ENCODE measurements around the gene LZTR1. TPM values are rescaled to one million over a fixed set of nuclear protein-coding genes. Genes with fewer than 3 reads are reported as not detected.

The LZTR1 gene
- total RNA-seq, 4 donors from 2014 or later: 37.1 to 67.2 (median 55.7) TPM

DNA sequence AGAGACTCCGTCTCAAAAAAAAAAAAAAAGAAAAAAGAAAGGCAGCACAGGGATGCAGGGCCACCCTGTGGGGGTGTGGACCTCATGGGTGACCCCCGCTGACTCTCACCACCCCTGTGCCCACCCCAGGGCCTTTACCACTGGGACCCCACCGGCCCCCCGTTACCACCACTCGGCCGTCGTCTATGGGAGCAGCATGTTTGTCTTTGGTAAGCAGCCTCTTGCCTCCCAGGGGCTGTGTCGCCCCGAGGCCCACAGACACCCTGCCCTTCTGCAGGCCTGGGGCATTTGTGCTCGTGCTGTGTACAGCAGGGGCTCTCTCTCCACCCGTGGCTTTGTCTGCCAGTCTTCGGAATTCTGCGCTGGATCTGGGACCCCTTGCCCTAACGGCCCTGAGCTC is 5.3 kb downstream of the LZTR1 start:
- no peaks in the 10 kb centered on the region for H3K9me3 ChIP-seq
- H3K4me1 ChIP-seq: peaks cover 6 to 9% of the 10 kb centered on the region in 2 donors
- TF ChIP-seq, protein P1, sequence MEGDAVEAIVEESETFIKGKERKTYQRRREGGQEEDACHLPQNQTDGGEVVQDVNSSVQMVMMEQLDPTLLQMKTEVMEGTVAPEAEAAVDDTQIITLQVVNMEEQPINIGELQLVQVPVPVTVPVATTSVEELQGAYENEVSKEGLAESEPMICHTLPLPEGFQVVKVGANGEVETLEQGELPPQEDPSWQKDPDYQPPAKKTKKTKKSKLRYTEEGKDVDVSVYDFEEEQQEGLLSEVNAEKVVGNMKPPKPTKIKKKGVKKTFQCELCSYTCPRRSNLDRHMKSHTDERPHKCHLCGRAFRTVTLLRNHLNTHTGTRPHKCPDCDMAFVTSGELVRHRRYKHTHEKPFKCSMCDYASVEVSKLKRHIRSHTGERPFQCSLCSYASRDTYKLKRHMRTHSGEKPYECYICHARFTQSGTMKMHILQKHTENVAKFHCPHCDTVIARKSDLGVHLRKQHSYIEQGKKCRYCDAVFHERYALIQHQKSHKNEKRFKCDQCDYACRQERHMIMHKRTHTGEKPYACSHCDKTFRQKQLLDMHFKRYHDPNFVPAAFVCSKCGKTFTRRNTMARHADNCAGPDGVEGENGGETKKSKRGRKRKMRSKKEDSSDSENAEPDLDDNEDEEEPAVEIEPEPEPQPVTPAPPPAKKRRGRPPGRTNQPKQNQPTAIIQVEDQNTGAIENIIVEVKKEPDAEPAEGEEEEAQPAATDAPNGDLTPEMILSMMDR (IDR thresholded peaks at IDR 0.05): no peak
- TF ChIP-seq POLR2A (IDR thresholded peaks at IDR 0.05): no peak
- intact Hi-C loops (cut with DNase I): no loop called here
- H3K4me3 ChIP-seq (replicated peaks in 1 of 3): no peak overlapping the region
- H3K36me3 ChIP-seq: peaks cover 16 to 22% of the 10 kb centered on the region in 2 donors
- no peak for DNase-seq
- H3K27ac ChIP-seq: no peak overlapping the region
- 88 to 91% methylated on average over 12 of the region's 14 CpGs for WGBS, 2 donors
- no peaks in the 10 kb centered on the region for H3K27me3 ChIP-seq

DNA sequence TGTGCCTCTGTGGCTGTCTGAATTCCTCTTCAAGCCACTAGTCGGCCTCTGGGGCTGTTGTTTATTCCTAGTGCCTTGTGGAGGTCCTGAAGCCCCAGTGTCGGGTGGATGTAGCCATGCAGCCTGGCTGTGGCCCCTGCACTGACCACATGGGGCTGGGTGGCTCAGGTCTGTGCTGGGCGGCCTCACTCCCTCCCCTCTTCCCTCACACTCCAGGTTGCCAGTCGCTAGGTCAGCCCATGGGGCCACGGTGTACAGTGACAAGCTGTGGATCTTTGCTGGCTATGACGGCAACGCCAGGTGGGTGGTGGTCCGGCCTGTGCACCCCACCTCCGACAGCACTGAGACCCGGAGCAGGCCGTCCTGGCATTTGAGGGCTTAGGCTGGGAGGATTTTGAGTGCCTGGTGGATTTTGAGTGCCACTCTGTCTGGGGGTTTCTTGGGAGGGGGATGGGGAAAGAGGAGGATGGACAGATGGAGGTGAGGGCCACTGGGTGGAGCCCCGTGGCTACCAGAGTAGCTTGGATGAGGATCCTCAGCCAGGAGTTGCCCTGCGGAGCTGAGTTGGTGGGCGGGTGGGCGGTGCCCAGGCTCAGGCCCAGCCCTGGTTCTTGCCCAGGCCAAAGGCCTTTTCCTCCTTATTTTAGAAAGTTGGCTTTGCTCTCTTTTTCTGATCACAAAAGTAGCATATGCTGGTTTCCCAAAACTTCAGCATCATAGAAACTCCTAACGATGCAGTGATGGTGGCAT is 6.7 kb downstream of the LZTR1 start:
- Histone ChIP-seq H3K27ac (no peak overlapping the region), H3K9me3 (no peaks in the 10 kb centered on the region), H3K4me3 (replicated peaks in 1 of 3) (no peak overlapping the region), H3K27me3 (no peaks in the 10 kb centered on the region), H3K36me3 (peaks cover 21 to 33% of the 10 kb centered on the region in 2 donors), H3K4me1 (no peaks in the 10 kb centered on the region)
- intact Hi-C loops (cut with DNase I): no loop called here
- no peak for DNase-seq
- 88% methylated on average over 12 to 13 of the region's 16 CpGs for WGBS, 2 donors
- no peak for TF ChIP-seq POLR2A (IDR thresholded peaks at IDR 0.05)
- TF ChIP-seq, protein P1 (IDR thresholded peaks at IDR 0.05): no peak

DNA sequence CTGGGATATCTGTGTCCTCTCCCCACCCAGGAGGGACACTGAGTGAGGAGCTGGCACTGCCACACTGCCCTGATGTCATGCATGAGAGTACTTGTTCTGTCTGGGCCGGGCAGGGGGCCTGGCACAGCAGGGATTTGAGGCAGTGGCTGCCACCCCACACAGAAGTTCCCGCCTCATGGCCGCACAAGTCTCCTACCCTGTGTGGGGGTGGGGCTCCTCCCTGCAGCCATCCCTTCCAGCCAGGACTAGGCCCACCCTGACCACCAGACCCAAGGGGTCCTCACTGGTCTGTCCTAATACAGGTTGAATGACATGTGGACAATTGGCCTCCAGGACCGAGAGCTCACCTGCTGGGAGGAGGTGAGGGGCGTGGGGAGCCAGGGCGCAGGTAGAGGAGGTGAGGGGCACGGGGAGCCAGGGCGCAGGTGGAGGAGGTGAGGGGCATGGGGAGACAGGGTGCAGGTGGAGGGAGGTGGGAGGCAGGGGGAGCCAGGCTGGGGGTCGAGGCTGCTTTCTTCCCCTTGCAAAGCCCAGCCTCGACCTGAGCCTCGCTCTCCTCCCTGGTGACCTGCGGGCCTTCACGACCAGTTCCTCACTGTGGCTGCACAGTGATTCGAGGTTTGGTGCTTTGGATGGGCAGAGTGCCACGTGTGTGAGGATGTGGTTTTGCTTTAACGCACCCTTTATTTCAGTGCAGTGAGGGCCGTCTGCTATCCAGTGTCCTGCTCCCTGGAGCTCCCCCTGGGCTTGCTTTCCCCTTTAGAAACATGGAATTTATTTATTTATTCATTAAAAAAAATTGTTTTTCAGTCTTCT is 7.4 kb downstream of the LZTR1 start:
- Histone ChIP-seq H3K27me3 (no peaks in the 10 kb centered on the region), H3K27ac (no peak overlapping the region), H3K4me1 (no peaks in the 10 kb centered on the region), H3K36me3 (peaks cover 21 to 37% of the 10 kb centered on the region in 2 donors), H3K4me3 (replicated peaks in 1 of 3) (no peak overlapping the region), H3K9me3 (no peaks in the 10 kb centered on the region)
- intact Hi-C loops (cut with DNase I): no loop called here
- no peak for TF ChIP-seq POLR2A (IDR thresholded peaks at IDR 0.05)
- TF ChIP-seq, protein P1 (IDR thresholded peaks at IDR 0.05): no peak
- 74 to 75% methylated on average over 11 to 14 of the region's 17 CpGs for WGBS, 2 donors
- no peak for DNase-seq

DNA sequence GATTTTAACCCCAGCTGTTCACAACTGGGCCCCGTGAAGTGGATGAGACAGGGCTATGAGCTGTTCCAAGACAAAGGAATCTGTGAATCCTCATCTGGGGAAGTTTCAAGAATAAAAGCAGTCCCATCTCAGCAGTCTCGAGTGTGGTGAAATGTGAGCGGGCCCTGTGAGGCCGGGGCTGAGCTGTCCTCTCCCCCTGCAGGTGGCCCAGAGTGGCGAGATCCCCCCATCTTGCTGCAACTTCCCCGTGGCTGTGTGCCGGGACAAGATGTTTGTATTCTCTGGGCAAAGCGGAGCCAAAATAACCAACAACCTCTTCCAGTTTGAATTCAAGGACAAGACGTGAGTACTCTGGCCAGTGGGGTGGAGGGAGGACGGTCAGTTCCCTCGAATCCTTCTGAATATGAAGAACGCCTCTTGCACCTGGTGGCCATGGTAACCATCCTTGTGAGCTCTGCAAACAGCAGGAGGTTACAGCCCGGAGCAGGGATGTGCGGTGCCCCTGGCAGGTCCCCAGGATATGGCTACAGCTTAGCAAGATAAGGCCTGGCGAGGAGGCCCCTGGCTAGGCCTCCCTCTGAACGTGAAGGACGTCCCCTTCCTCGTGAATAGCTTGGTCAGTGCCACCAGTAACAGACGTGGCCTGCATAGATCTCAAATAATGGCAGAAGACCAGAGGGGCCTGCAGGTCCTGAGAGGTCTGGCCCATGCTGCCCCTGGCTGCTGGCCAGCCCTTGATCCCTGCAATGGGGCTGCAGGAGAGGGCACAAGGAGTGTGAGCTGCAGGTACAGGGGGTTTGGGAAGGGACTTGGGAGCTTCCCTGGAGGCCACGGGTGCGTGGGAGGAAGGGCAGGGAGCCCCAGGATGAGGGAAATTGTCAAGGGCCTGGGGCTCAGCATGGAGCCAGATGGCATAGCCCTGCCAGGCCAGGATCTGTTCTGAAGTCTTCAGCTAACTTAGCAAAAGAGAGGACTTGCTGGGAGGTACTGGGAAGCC is 8.4 kb downstream of the LZTR1 start:
- DNase-seq: no peak
- no peak for TF ChIP-seq POLR2A (IDR thresholded peaks at IDR 0.05)
- TF ChIP-seq, protein P1 (IDR thresholded peaks at IDR 0.05): no peak
- WGBS, 2 donors: 83 to 89% methylated on average over 16 to 20 of the region's 21 CpGs
- Histone ChIP-seq H3K27me3 (no peaks in the 10 kb centered on the region), H3K36me3 (peaks cover 21 to 37% of the 10 kb centered on the region in 2 donors), H3K4me1 (no peaks in the 10 kb centered on the region), H3K4me3 (replicated peaks in 1 of 3) (no peak overlapping the region), H3K9me3 (no peaks in the 10 kb centered on the region), H3K27ac (no peak overlapping the region)
- intact Hi-C loops (cut with DNase I): no loop called here
